ENCODE data around the gene CFAP58. TPM values are rescaled to one million over a fixed set of nuclear protein-coding genes. Genes with fewer than 3 reads are reported as not detected.
A peak's percentile ranks its signal among the peaks of the same experiment; 100 is the strongest.

CFAP58 gene
- total RNA-seq, 3 donors from 2014 or later, result 0.14 to 0.44 (median 0.17) TPM

DNA sequence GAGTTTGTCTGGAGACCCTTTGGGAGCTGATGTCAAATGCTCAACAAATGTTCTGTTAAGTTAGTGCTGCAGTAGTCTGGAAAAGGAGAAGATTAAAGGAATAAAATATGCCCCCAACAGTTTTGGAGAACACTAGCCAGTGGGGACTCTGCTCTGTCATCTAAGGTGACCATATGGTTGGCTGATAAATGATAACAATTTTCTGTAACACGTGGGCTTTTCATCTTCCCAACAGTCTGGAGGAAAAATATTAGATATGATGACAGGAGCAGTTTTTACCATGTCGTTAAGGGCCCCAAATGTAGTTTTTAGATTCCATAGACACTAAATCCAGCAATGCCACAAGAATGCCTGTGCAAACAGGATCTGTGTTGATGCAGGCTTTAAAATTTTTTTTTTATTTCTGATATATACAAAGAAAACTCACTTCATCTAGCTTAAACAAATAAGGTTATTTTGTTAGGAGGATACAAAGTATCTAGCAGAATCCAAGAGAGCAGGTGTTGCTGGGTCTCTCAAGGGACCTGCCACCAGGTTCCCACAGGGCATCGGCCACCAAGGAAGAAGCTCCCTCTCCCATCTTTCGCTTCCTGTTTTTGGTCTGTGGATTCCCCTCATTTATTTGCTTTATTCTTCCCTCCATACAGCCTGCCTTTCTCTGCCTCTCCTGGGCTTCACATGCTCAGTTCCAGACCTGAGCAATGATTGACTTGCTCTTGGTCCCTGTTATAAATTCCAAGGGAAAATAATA, 6.2 kb upstream of the CFAP58 start:
- no peaks in the 10 kb centered on the region for H3K4me1 ChIP-seq (ENCODE audit: low read depth)
- TF ChIP-seq CTCF (IDR thresholded peaks at IDR 0.05), result no peak
- intact Hi-C loops (cut with DNase I, micrococcal nuclease), result loop anchor here in 1 of 2 donors (5.0 kb wide), 1 partner anchor 45 kb away; no protein-coding TSS in a partner anchor
- no peaks in the 10 kb centered on the region for H3K9me3 ChIP-seq
- no peak for DNase-seq
- ATAC-seq, result no peak
- H3K36me3 ChIP-seq (ENCODE audit: low read depth), result no peaks in the 10 kb centered on the region
- H3K4me3 ChIP-seq, result no peak overlapping the region

- ATAC-seq, result no peak
- H3K4me1 ChIP-seq (ENCODE audit: low read depth), result peaks cover 3% of the 10 kb centered on the region
These were observed 5.0 kb upstream of the CFAP58 start for GRCh38 chr10:104348601-104349000.

DNA sequence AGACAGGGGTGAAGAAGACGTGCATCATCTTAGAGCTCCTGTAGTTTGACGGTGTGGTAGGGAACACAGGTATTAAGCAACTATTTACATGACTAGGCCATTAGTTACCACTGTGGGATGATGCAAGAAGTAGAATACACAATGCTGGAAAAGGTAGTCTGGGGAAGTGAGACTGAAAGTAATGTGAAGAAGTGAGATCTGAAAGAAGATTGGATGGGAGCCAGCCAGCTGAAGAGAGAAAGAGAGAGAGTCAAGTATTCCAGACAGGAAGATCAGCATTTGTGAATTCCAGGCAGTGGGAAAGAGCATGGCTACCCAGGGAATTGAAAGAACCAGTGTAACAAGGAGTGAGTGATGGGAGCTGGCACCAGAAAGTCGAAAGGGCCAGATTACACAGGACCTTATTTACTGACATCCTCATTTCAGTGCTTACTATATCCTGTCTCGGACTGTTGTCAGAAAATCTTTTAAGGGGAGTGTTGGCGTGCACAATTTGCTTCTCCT, 4.0 kb upstream of the CFAP58 start:
- Histone ChIP-seq H3K4me1 (ENCODE audit: low read depth) (peaks cover 3% of the 10 kb centered on the region), H3K36me3 (ENCODE audit: low read depth) (no peaks in the 10 kb centered on the region), H3K9me3 (no peaks in the 10 kb centered on the region), H3K4me3 (no peak overlapping the region)
- intact Hi-C loops (cut with DNase I, micrococcal nuclease), result loop anchor here (5.0 kb wide), 3 partner anchors 42 to 57 kb away; no protein-coding TSS in a partner anchor
- peak in 1 of 3 donors; percentile 41 for DNase-seq
- peak; percentile 13 for ATAC-seq
- no peak for TF ChIP-seq CTCF (IDR thresholded peaks at IDR 0.05)

More at GRCh38 chr10:104348601-104349000, 5.0 kb upstream of the CFAP58 start:
- Histone ChIP-seq H3K4me3 (no peak overlapping the region), H3K9me3 (no peaks in the 10 kb centered on the region), H3K36me3 (ENCODE audit: low read depth) (no peaks in the 10 kb centered on the region)
- intact Hi-C loops (cut with DNase I, micrococcal nuclease), result loop anchor here in 1 of 2 donors (5.0 kb wide), 1 partner anchor 46 kb away; no protein-coding TSS in a partner anchor
- no peak for DNase-seq
- TF ChIP-seq CTCF (IDR thresholded peaks at IDR 0.05), result no peak

DNA sequence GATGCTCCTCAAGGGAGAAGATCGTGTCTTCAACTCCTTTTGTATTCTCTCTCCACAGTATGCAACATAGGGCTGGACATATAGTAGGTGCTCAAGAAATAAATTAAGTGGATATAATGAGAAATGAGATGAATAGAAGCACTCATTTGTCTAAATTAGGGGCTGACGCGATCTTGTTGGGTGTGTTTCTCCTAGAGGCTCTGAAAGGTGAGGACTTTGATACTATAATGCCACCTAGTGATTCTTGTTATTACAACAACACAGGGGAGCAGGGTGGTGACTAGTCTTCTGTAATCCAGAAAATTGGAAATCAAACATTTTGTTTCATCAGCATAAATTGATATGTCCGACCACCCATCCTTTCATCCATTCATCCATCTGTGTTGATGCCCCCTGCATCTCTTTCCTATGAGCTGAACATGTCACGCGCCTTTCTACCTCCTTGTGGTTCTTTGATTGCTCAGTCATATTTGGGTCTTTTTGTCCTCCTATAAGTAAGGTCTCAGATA, 3.5 kb upstream of the CFAP58 start:
- Histone ChIP-seq H3K9me3 (no peaks in the 10 kb centered on the region), H3K4me3 (no peak overlapping the region), H3K4me1 (ENCODE audit: low read depth) (peaks cover 3% of the 10 kb centered on the region), H3K36me3 (ENCODE audit: low read depth) (no peaks in the 10 kb centered on the region)
- ATAC-seq (peak; percentile 62), DNase-seq (peak in 1 of 3 donors; percentile 39)
- intact Hi-C loops (cut with DNase I, micrococcal nuclease), result loop anchor here (5.0 kb wide), 2 partner anchors 43 to 58 kb away; no protein-coding TSS in a partner anchor
- peak; percentile 48 for TF ChIP-seq CTCF (IDR thresholded peaks at IDR 0.05)

- Histone ChIP-seq H3K36me3 (ENCODE audit: low read depth) (no peaks in the 10 kb centered on the region), H3K4me1 (ENCODE audit: low read depth) (peaks cover 3% of the 10 kb centered on the region), H3K9me3 (no peaks in the 10 kb centered on the region), H3K4me3 (no peak overlapping the region)
- TF ChIP-seq CTCF (IDR thresholded peaks at IDR 0.05), result no peak
- intact Hi-C loops (cut with DNase I, micrococcal nuclease), result loop anchor here (5.0 kb wide), 2 partner anchors 44 to 59 kb away; no protein-coding TSS in a partner anchor
- DNase-seq (no peak), ATAC-seq (no peak)
These were observed 2.5 kb upstream of the CFAP58 start for GRCh38 chr10:104351061-104351702.
